Glutamatergic neuron (in vitro differentiated cells): Measurements from ENCODE around the gene FOXO3. TPM values are rescaled to one million over a fixed set of nuclear protein-coding genes. Genes with fewer than 3 reads are reported as not detected.

Experiments
- DNase-seq: peaks from one replicate; pipeline ENCODE4 v3.0.0; 2022
- H3K27ac Mint-ChIP-seq: one replicate; pipeline ENCODE4 v1.8.0; 2020; ENCODE audit warnings: mild to moderate bottlenecking, mixed read lengths, inconsistent platforms; ENCODE audit not compliant: unreplicated experiment
- H3K27me3 Mint-ChIP-seq: one replicate; pipeline ENCODE4 v1.8.0; 2020; ENCODE audit warnings: mild to moderate bottlenecking, moderate library complexity, mixed read lengths, inconsistent platforms; ENCODE audit not compliant: unreplicated experiment
- H3K36me3 Mint-ChIP-seq: one replicate; pipeline ENCODE4 v1.8.0; 2020; ENCODE audit warnings: mild to moderate bottlenecking, mixed read lengths, inconsistent platforms; ENCODE audit not compliant: unreplicated experiment
- H3K4me1 Mint-ChIP-seq: one replicate; pipeline ENCODE4 v1.8.0; 2020; ENCODE audit warnings: mild to moderate bottlenecking, low read depth, mixed read lengths, inconsistent platforms; ENCODE audit not compliant: unreplicated experiment
- H3K4me3 Mint-ChIP-seq: one replicate; pipeline ENCODE4 v1.8.0; 2020; ENCODE audit warnings: mild to moderate bottlenecking, mixed read lengths, inconsistent platforms; ENCODE audit not compliant: unreplicated experiment
- H3K9me3 Mint-ChIP-seq: one replicate; pipeline ENCODE4 v1.8.0; 2020; ENCODE audit warnings: mild to moderate bottlenecking, moderate library complexity, mixed read lengths, inconsistent platforms; ENCODE audit not compliant: unreplicated experiment
- total RNA-seq: library from RNA; stranded (reverse); fragmentation: NEBNext Ultra II Directional; extraction: Animal tissue kit (Norgen Biotek cat#: 25700); gene quantifications from one replicate; pipeline ENCODE4 v1.2.1, GENCODE V29; 2021; ENCODE audit not compliant: unreplicated experiment
- TF ChIP-seq, protein P1 (sequence below): fragments of 200-600 bp; sonication (generic); IDR thresholded peaks from one replicate; pipeline ENCODE4 v1.5.0; 2021; ENCODE audit not compliant: partially characterized antibody, unreplicated experiment

The FOXO3 gene
- total RNA-seq, 1 donor from 2014 or later: 30.3 TPM

DNA sequence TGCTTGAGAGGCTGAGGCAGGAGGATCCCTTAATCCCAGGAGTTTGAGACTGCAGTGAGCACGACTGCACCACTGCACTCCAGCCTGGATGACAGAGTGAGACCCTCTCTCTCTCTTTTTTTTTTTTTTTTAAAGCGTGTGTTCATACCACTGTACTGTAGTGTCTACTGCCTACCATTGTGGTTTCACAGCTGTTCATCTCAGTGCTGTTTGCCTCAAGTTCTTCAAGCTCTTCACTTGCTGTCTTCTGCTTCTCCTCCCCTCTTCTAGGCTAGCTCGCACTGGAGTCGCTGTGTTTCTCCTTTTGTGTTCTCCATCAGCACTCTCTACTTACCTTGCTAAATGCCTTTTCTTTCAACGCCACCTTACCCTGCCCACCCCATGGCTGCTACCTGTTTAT is 7.4 kb downstream of the FOXO3 start:
- H3K4me3 Mint-ChIP-seq: no peak overlapping the region
- no peak for DNase-seq
- TF ChIP-seq, protein P1, sequence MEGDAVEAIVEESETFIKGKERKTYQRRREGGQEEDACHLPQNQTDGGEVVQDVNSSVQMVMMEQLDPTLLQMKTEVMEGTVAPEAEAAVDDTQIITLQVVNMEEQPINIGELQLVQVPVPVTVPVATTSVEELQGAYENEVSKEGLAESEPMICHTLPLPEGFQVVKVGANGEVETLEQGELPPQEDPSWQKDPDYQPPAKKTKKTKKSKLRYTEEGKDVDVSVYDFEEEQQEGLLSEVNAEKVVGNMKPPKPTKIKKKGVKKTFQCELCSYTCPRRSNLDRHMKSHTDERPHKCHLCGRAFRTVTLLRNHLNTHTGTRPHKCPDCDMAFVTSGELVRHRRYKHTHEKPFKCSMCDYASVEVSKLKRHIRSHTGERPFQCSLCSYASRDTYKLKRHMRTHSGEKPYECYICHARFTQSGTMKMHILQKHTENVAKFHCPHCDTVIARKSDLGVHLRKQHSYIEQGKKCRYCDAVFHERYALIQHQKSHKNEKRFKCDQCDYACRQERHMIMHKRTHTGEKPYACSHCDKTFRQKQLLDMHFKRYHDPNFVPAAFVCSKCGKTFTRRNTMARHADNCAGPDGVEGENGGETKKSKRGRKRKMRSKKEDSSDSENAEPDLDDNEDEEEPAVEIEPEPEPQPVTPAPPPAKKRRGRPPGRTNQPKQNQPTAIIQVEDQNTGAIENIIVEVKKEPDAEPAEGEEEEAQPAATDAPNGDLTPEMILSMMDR: no peak
- H3K36me3 Mint-ChIP-seq: peaks cover 6% of the 10 kb centered on the region
- H3K9me3 Mint-ChIP-seq: no peaks in the 10 kb centered on the region
- no peak overlapping the region for H3K27ac Mint-ChIP-seq
- peaks cover 6% of the 10 kb centered on the region for H3K4me1 Mint-ChIP-seq
- no peaks in the 10 kb centered on the region for H3K27me3 Mint-ChIP-seq

DNA sequence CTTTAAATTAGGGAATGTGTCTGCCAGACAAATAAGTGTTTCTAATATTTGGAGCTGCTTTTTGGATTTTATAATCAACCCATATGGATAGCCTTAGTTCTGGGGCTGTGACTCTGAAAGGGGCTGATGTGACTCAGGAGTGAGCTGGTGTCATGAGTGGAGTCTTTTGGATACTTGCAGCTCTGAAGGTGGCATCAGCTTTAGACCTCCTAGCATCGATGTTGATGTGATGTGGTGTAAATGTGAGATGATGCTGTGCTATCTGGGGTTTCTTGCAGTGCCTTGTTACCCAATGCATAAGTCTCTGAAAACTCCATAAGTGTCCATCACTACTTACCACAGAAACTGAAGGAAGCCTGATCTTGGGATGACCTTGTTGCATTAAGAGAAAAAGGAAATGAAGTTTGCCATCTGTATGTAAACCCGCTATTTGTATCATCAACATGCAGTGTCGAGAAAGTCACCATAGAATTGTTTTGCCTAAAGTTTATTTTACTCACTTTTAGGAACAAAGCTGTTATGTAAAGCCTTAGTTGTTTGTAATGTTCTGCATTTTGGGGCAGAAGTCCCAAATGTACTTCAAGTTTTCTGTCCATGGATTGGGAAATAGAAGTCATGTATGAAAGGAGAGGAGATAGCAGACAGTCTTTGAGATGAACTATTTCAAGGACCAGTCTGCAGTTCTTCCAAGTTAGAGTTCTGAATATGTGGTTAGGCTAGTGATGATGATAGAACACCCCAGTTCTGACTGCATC is 8.0 kb downstream of the FOXO3 start:
- Mint-ChIP-seq H3K4me3 (no peak overlapping the region), H3K36me3 (peaks cover 6% of the 10 kb centered on the region), H3K27ac (no peak overlapping the region), H3K4me1 (peaks cover 3% of the 10 kb centered on the region), H3K27me3 (no peaks in the 10 kb centered on the region), H3K9me3 (no peaks in the 10 kb centered on the region)
- TF ChIP-seq, protein P1: no peak
- DNase-seq: no peak

DNA sequence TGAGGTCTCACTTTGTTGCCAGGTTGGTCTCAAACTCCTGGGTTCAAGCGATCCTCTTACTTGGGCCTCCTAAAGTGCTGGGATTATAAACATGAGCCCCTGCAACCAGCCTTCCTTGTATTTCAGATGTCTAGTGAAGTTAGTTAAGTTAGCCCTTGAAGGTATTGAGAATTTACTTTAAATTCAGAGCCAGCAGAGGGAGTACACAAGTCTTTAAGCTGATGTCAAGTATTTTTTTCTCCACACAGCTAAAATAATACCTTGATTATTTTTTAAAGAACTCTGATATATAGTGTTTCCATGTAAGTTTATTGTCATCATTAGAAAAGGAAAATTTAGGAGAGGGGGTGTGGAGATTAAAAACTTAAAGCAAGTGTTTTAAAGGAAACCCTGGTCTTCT is 9.8 kb downstream of the FOXO3 start:
- Mint-ChIP-seq H3K27ac (no peak overlapping the region), H3K4me1 (no peaks in the 10 kb centered on the region), H3K36me3 (peaks cover 6% of the 10 kb centered on the region), H3K9me3 (no peaks in the 10 kb centered on the region), H3K27me3 (no peaks in the 10 kb centered on the region), H3K4me3 (no peak overlapping the region)
- DNase-seq: no peak
- TF ChIP-seq, protein P1: no peak

DNA sequence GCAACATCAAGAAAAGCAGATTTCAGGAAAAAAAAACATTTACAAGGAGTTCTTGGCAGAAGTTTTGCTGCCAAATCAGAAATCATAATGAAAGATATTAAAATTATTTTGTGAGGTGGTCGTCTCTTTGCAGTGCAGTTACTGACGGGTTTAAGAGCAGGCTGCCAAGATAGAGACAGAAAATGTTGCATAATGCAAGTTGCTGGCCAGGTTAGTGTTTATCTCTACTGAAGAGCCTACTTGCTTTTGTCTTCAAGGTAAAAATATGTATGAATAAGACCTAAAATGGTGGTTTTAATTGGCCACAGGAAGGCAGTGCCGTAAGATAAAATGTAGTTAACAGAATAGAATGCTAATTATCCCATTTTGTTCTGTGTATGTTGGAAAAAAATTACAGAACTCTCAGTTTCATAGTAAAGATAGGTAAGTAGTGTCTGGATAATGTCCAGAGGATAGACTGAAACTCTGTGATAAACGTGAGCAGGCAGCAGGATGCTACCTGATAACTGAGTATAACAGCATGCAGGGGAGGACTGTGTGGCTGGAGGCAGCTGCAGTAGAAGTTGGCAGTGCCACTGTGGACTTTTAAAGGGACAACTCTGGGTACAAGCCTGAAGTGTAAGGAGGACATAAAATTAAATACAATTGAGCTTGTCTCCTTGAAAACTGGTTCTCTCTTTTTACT is 13.9 kb downstream of the FOXO3 start:
- H3K36me3 Mint-ChIP-seq: peaks cover 10% of the 10 kb centered on the region
- TF ChIP-seq, protein P1: no peak
- H3K4me1 Mint-ChIP-seq: no peaks in the 10 kb centered on the region
- no peak overlapping the region for H3K27ac Mint-ChIP-seq
- DNase-seq: no peak
- H3K27me3 Mint-ChIP-seq: no peaks in the 10 kb centered on the region
- H3K4me3 Mint-ChIP-seq: no peak overlapping the region
- H3K9me3 Mint-ChIP-seq: no peaks in the 10 kb centered on the region

DNA sequence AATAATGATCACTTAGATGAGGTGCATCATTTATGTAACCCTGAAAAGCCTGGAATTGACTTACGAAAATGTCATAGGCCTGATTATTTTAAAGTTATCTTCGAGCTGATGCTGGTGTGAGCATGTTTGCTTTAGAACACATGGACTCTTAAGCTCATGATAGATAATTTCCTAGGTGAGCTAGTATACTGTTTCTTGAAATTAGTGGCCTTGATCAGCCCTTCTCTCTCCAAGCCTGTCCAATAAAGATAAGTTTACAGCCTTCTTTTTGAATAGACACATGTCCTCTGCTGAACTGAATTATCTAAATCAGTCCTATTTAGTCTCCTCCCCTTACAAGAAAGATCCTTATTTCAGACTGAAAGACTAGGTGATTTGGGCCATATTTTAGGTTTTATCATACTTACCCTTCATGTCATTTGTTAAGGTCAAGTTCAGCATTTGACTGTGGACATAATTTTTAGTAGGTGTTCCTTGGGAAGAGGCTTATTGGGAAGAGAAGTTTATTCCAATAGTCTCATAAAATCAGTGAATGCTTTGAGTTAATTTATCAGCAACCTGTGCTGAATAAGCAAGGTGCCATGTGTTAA is 15.3 kb downstream of the FOXO3 start:
- TF ChIP-seq, protein P1: no peak
- H3K4me3 Mint-ChIP-seq: no peak overlapping the region
- no peak for DNase-seq
- H3K4me1 Mint-ChIP-seq: no peaks in the 10 kb centered on the region
- H3K36me3 Mint-ChIP-seq: peaks cover 10% of the 10 kb centered on the region
- no peak overlapping the region for H3K27ac Mint-ChIP-seq
- H3K27me3 Mint-ChIP-seq: no peaks in the 10 kb centered on the region
- no peaks in the 10 kb centered on the region for H3K9me3 Mint-ChIP-seq
